Thyroid gland (tissue), 4 donors: ENCODE measurements around the gene PITPNC1. TPM values are rescaled to one million over a fixed set of nuclear protein-coding genes. Genes with fewer than 3 reads are reported as not detected.
A peak's percentile ranks its signal among the peaks of the same experiment; 100 is the strongest.

Source experiments
- DNase-seq, 2 donors: peaks; one replicate each; pipeline ENCODE4 v3.0.0-alpha.2; 2019
- H3K27ac ChIP-seq, 3 donors: fragments of 200-600 bp; sonication (generic); 1 replicate in 2 of 3; 2 replicates in 1 of 3; pipeline ENCODE4 v1.5.1; 2016 to 2019; ENCODE audit warnings: mild to moderate bottlenecking in 1 of 3, moderate library complexity in 1 of 3
- H3K27me3 ChIP-seq: fragments of 200-600 bp; sonication (generic); one replicate; pipeline ENCODE4 v1.5.1; 2019
- H3K36me3 ChIP-seq, 2 donors: fragments of 200-600 bp; sonication (generic); one replicate each; pipeline ENCODE4 v1.5.1; 2016 to 2019
- H3K4me1 ChIP-seq, 2 donors: fragments of 200-600 bp; sonication (generic); one replicate each; pipeline ENCODE4 v1.5.1; 2017 to 2019
- H3K4me3 ChIP-seq, 3 donors: fragments of 200-600 bp; sonication (generic); replicated peaks in 1 of 3; 1 replicate in 2 of 3; 2 replicates in 1 of 3; pipeline ENCODE4 v1.5.1; 2016; ENCODE audit warnings: mild to moderate bottlenecking in 1 of 3
- H3K9me3 ChIP-seq: fragments of 200-600 bp; sonication (generic); one replicate; pipeline ENCODE4 v1.5.1; 2017
- CTCF ChIP-seq, 6 experiments: fragments of 200-600 bp in 3 of 6; fragments of 450-650 bp in 3 of 6; sonication (generic) in 3 of 6; IDR thresholded peaks; one replicate each; pipeline ENCODE4 v1.5.1; 2016 to 2019; ENCODE audit warnings: antibody characterized with exemption in 6 of 6, mild to moderate bottlenecking in 2 of 6, inconsistent platforms in 1 of 6, moderate library complexity in 1 of 6
- POLR2A ChIP-seq, 2 donors: fragments of 450-650 bp; IDR thresholded peaks; one replicate each; pipeline ENCODE4 v1.6.1; 2017; ENCODE audit warnings: antibody characterized with exemption in 2 of 2, mild to moderate bottlenecking in 2 of 2, moderate library complexity in 1 of 2
- WGBS, 2 donors: methylation state at CpG; one replicate each; pipeline ENCODE4 v1.1.5; 2017; 5-methylcytosine and 5-hydroxymethylcytosine counted together
- intact Hi-C: fragments of 100-400 bp; cut with DNase I; formaldehyde crosslinking; loops from one replicate; pipeline ENCODE4 v1.15.1; 2023
- total RNA-seq, 4 donors: library from RNA; depleted of rRNA; stranded (reverse); fragments of >200 nt; gene quantifications; one replicate each; pipeline ENCODE4 v1.2.3, GENCODE V29; 2016

PITPNC1 gene
- total RNA-seq, 4 donors from 2014 or later: 3.6 to 14.2 (median 7.3) TPM

- H3K4me1 ChIP-seq: peaks cover 14 to 37% of the 10 kb centered on the region in 2 donors
Observed at GRCh38 chr17:67488768-67489167, 111.7 kb downstream of the PITPNC1 start.

GRCh38 chr17:67489273-67489672, 112.2 kb downstream of the PITPNC1 start:
- H3K4me1 ChIP-seq: peaks cover 14 to 37% of the 10 kb centered on the region in 2 donors
- H3K4me3 ChIP-seq: no peak overlapping the region
- TF ChIP-seq CTCF (IDR thresholded peaks at IDR 0.05): no peak
- no peak for TF ChIP-seq POLR2A (IDR thresholded peaks at IDR 0.05)
- intact Hi-C loops: no loop called here
- WGBS, 2 donors: 73 to 95% methylated on average over 4 of the region's 4 CpGs
- no peaks in the 10 kb centered on the region for H3K9me3 ChIP-seq
- no peak for DNase-seq
- no peaks in the 10 kb centered on the region for H3K36me3 ChIP-seq
- H3K27me3 ChIP-seq: no peaks in the 10 kb centered on the region
- H3K27ac ChIP-seq: peak overlapping the region in 2 of 3 donors; percentile 4 to 80

More at GRCh38 chr17:67488768-67489167, 111.7 kb downstream of the PITPNC1 start:
- H3K27me3 ChIP-seq: no peaks in the 10 kb centered on the region
- H3K9me3 ChIP-seq: no peaks in the 10 kb centered on the region
- no peak for DNase-seq
- peak overlapping the region in 1 of 3 donors; percentile 25 for H3K27ac ChIP-seq
- intact Hi-C loops: no loop called here
- no peaks in the 10 kb centered on the region for H3K36me3 ChIP-seq
- TF ChIP-seq POLR2A (IDR thresholded peaks at IDR 0.05) (no peak), CTCF (IDR thresholded peaks at IDR 0.05) (no peak)
- WGBS, 2 donors: 95 to 98% methylated on average over 4 of the region's 4 CpGs
- no peak overlapping the region for H3K4me3 ChIP-seq

- 36 to 38% methylated on average over 10 of the region's 10 CpGs for WGBS, 2 donors
- Histone ChIP-seq H3K4me1 (peaks cover 14 to 37% of the 10 kb centered on the region in 2 donors), H3K4me3 (peak overlapping the region in 1 of 3 donors; percentile 10), H3K36me3 (no peaks in the 10 kb centered on the region), H3K9me3 (no peaks in the 10 kb centered on the region), H3K27me3 (no peaks in the 10 kb centered on the region), H3K27ac (peak overlapping the region in 2 of 3 donors; percentile 12 to 80)
- no peak for DNase-seq
- no peak for TF ChIP-seq POLR2A (IDR thresholded peaks at IDR 0.05)
- TF ChIP-seq CTCF (IDR thresholded peaks at IDR 0.05): no peak
- intact Hi-C loops: no loop called here
Observed at GRCh38 chr17:67490471-67490870, 113.4 kb downstream of the PITPNC1 start.

- Histone ChIP-seq H3K4me3 (peak overlapping the region in 1 of 3 donors; percentile 10), H3K4me1 (peaks cover 14 to 41% of the 10 kb centered on the region in 2 donors), H3K36me3 (no peaks in the 10 kb centered on the region), H3K27me3 (no peaks in the 10 kb centered on the region), H3K9me3 (no peaks in the 10 kb centered on the region), H3K27ac (peak overlapping the region in 2 of 3 donors; percentile 12 to 80)
- TF ChIP-seq POLR2A (IDR thresholded peaks at IDR 0.05) (peak in 1 of 2 donors; percentile 49), CTCF (IDR thresholded peaks at IDR 0.05) (no peak)
- peak; percentile 78 to 80 for DNase-seq
- intact Hi-C loops: no loop called here
- 34 to 35% methylated on average over 12 to 18 of the region's 18 CpGs for WGBS, 2 donors
Observed at GRCh38 chr17:67491009-67491680, 114.1 kb downstream of the PITPNC1 start.

- H3K4me1 ChIP-seq: peaks cover 14 to 42% of the 10 kb centered on the region in 2 donors
- no peak overlapping the region for H3K4me3 ChIP-seq
- H3K36me3 ChIP-seq: no peaks in the 10 kb centered on the region
- no peaks in the 10 kb centered on the region for H3K9me3 ChIP-seq
- intact Hi-C loops: no loop called here
- H3K27me3 ChIP-seq: no peaks in the 10 kb centered on the region
- TF ChIP-seq POLR2A (IDR thresholded peaks at IDR 0.05) (no peak), CTCF (IDR thresholded peaks at IDR 0.05) (no peak)
- H3K27ac ChIP-seq: peak overlapping the region in 2 of 3 donors; percentile 12 to 80
- 74 to 82% methylated on average over 4 of the region's 4 CpGs for WGBS, 2 donors
- no peak for DNase-seq
Observed at GRCh38 chr17:67491681-67492024, 114.6 kb downstream of the PITPNC1 start.
